GM21390 (cell line): ENCODE data around the gene GFM2.
"Not testable (repeated sequence)": the region's sequence is repeated elsewhere in the genome, so short reads cannot be mapped to it uniquely, and the experiment has no call there.

ENCODE experiments used
- ATAC-seq: cut with Tn5 transposase; IDR thresholded peaks from one replicate; pipeline ENCODE4 v1.9.1; 2021; ENCODE audit not compliant: unreplicated experiment

The GFM2 gene, protein sequence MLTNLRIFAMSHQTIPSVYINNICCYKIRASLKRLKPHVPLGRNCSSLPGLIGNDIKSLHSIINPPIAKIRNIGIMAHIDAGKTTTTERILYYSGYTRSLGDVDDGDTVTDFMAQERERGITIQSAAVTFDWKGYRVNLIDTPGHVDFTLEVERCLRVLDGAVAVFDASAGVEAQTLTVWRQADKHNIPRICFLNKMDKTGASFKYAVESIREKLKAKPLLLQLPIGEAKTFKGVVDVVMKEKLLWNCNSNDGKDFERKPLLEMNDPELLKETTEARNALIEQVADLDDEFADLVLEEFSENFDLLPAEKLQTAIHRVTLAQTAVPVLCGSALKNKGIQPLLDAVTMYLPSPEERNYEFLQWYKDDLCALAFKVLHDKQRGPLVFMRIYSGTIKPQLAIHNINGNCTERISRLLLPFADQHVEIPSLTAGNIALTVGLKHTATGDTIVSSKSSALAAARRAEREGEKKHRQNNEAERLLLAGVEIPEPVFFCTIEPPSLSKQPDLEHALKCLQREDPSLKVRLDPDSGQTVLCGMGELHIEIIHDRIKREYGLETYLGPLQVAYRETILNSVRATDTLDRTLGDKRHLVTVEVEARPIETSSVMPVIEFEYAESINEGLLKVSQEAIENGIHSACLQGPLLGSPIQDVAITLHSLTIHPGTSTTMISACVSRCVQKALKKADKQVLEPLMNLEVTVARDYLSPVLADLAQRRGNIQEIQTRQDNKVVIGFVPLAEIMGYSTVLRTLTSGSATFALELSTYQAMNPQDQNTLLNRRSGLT

DNA sequence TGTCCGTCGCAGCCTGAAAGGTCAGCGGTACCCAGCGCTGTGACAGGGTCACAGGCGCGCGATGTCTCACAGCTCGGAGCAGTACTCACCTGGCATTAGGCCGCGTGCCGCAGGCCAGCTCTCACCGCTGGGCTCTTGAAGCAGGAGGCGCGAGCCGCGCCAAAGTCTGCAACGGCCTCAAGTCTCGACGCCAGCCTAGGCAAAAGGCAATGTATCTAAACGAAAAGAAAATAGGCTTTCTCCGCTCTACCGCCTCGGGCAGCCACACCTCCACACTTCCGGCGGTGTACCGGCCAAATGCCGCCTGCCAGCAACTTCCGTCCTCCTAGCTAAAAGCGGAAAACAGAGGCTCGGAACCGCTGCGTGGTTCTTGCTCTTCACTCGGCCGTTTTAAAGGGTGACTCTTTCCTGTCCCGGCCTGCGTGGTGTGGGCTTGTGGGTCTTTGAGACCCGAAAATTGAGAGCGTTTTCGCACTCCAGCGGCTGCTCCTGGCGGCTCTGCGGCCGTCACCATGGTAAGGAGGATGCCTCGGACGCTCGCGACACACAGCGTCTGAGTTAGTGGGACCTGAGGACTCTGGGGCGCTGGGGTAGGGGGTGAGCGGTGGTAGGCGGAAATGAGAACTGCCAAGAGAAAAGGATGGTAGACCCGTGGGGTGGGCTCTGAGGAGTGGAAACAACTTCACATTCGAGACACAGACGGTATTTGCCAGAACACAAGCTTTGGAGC lies at the start of gene GFM2, which contains the start of gene NSA2:
TSS of gene GFM2 (minus strand) at position 269 of the 730 bp plus-strand sequence. CDS start 3,375 bp downstream, outside the sequence.
TSS of gene NSA2 (plus strand) at position 401 of the 730 bp plus-strand sequence. CDS start at position 513, 112 bp downstream.
- peak; percentile 93 for ATAC-seq

DNA sequence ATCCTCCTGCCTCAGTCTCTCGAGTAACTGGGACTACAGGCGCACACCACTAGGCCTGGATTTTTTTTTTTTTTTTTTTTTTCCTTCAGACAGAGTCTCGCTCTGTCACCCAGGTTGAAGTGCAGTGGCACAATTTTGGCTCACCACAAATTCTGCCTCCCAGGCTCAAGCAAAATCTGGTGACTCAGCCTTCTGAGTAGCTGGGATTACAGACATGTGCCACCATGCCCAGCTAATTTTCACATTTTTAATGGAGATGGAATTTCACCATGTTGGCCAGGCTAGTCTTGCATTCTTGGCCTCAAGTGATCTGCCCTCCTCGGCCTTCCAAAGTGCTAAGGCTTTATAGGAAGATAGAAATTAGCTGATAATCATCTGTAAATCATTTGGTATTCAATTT lies 44.0 kb upstream of the GFM2 start:
- ATAC-seq = no peak

DNA sequence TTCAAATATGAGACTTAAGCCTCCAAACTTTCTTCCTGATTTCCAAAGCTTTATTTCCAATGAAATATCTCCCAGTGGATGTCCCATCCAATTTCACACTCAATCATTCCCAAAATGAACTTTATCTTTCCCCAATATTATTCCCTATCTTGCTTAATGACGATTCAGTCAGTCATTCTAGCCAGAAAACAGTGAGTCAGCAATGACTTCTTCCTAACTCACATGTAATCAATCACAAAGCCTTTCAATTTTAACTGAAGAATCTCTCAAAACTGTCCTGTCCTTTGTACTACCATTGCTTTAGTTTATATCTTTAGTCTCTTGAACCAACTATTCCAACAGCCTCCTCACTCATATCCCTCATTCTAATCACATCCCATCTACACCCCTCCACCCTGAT lies 35.0 kb upstream of the GFM2 start:
- ATAC-seq = no peak

DNA sequence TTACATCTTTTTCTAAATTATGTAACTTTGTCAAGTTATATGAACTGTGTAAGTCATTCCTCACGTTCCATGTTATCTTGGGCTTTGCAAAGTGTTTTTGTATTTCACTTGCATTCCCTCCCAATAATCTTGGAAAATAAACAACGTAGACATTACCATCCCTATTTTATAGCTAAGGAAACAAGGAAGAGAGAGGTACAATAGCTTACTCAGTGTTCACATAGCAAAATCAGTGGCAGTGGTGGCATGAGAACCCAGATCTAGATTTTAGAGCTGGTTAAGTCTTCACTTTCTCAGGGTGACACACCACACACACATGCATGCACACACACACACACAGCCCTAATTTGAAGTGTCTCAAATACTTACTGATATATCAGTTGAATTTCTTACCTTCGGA lies 34.3 kb upstream of the GFM2 start:
- ATAC-seq = no peak

DNA sequence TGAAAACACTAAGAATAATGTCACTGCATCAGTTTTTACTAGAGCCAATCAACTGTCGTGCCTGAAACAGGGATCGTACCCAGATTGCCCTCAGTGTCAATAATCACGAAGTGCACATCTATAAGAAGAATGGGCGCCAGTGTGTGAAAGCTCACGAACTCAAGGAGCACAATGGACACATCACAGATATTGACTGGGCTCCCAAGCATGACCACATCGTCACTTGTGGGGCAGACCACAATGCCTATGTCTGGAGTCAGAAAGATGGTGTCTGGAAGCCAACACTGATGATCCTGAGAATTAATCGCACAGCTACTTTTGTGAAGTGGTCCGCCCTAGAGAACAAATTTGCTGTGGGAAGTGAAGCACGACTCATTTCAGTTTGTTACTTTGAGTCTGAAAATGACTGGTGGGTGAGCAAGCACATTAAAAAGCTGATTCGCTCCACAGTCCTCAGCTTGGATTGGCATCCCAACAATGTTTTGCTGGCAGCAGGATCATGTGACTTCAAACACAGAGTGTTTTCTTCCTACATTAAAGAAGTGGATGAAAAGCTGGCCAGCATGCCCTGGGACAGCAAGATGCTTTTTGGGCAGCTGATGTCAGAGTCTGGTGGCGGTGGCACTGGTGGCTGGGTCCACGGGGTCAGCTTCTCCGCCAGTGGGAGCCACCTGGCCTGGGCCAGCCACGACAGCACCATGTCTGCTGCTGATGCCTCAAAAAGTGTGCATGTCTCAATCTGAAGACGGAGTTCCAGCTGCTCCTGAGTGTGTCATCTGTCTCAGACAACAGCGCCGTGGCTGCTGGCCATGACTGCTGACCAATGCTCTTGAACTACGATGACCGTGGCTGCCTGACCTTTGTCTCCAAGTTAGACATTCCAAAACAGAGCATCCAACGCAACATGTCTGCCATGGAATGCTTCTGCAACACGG lies 32.3 kb upstream of the GFM2 start:
- no peak for ATAC-seq

DNA sequence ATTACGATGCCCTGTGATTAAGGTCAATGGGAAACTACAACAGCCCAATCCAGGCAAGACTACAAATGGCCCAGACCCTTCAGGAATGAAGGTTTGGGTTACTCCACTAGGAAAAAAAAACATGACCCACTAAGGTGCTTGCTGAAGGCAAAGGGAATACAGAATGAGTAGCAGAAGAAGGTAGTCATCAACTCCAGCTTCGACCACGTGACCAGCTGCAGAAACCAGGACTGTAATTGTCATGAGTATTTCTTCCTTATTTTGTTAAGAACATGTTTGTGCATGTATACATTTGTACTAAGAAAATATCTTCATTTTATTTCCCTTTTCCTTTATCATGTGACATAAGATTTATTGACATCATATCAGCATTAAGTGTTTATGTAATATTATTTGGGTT lies 24.8 kb upstream of the GFM2 start:
- not testable (repeated sequence) for ATAC-seq

DNA sequence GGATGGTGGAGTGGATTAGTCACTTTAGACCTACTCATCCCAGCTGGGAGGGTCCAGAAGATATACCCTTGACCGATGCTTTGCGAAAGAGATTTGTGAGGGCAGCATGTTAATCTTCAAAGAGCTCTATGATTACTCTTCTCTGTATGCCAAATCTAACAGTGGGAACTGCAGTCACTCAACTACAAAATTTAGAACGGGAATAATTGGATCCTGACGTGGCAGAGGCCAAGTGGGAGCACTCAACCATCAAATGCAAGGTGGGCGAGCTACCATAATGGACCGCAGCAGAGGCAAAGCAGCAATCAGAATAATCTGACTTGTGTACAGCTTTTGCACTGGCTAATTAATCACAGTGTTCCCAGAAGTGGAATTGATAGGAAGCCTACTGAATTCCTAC lies 20.5 kb upstream of the GFM2 start:
- no peak for ATAC-seq

DNA sequence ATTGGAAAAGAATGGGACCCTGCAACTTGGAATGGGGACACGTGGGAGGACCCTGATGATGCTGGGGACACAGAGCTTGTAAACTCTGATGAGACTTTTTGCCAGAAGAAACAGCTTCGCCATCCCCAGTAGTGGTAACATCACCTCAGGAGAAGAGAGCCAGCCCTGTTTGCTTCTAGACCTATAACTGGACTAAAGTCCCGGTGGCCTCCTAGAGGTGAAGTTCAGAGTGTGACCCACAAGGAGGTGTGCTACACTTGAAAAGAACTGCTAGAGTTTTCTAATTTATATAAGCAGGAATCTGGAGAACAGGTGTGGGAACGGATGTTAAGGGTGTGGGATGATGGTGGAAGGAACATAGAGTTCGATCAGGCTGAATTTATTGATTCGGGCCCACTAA lies 19.9 kb upstream of the GFM2 start:
- no peak for ATAC-seq

DNA sequence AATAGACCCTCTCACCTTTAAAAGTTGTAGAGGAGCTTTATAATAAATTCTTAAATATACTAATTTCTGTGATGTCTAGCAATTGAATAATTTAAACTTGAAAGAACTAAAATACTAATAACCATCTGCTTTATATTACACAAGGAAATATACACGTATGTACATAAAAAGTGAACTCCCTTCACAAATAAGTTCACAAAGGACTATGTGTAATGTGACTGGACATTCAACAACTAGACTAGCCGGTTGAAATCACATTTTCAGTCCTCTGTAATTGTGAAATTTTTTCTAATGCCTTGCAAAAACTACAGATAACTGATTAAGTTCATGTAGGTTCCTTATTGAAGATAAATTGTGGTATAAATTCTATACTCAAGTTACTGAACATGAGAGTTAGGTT lies 11.7 kb upstream of the GFM2 start:
- no peak for ATAC-seq

DNA sequence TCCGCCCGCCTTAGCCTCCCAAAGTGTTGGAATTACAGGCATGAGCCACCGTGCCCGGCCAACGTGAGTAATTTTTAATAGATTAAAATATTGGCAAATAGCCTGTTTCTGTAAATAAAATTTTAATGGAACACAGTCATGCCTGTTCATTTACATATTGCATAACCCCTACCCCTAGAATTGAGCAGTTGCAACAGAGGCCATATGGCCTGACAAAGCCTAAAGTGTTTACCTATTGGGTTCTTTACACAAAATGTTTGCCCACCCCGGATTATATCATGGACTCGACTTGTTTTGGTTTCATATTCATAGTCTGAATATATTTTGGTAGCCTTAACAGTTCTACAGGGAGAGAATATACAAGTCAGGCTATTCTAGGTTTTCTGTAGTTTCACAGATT lies 5.4 kb upstream of the GFM2 start:
- no peak for ATAC-seq

DNA sequence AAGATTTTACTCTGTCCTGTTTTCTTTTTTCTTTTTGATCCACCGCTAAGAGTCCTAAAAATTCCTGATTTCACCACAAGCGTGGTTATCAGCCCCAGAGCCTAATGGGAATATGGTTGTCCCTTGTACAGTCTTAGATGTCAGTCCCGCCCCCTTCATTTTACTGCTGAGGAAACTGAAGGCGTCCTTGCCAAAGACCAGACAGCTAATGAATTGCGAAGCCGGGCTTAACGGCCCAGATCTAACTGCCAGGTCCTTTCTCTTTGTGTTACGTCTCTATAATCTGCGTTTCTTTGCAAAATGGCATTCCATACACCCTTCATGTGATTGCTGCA lies 629 bp upstream of the GFM2 start:
- ATAC-seq = peak; percentile 25

DNA sequence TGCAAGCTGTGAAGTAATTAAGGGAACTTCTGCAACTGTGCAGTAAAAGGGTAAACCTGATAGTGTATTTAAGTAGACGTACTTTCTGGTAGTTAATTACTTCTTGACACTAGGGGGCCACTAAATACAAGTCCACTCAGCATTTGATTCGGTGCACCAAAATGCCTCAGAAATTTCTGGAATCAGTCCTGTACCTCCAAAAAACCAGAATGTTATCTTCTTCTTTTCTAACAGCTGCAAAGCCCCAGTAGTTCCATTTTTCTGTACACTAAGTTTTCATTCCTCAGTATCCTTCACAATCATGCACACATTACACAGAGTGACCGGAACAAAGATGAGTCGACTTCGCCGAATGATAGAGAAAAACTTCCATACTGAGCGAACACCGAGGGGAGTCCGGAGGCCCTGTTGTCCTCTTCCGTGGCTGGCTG lies 484 bp downstream of the GFM2 start:
- ATAC-seq = peak; percentile 31

DNA sequence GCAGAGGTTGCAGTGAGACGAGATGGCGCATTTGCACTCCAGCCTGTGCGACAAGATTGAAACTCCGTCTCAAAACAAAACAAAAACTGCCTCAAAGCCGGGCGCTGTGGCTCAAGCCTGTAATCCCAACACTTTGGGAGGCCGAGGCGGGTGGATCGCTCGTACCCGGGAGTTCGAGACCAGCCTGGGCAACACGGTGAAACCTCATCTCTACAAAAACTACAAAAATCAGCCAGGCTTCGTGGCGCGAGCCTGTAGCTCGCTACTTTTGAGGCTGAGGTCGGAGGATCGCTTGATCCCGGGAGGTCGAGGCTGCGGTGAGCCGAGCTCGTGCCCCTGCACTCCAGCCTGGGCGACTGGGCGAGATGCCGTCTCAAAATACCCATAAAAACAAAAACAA lies 988 bp downstream of the GFM2 start:
- no peak for ATAC-seq

DNA sequence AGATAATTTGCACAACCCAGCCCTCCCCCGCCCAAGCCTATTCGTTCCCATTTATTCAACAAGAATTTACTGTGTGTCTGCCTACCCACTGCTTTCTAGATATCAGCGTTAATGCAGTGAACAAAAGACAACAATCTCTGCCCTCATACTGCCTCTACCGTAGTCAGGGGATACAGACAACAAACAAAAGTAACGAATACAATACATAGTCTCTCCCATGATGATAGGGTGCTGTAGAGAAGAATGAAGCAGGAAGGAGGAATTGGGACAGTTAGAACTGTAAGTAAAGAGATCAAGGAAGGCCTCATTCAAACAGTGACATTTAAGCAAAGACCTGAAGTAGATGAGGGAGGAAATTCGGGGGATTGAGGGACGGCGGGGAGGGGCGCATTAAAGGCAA lies 1.7 kb downstream of the GFM2 start:
- ATAC-seq = no peak

DNA sequence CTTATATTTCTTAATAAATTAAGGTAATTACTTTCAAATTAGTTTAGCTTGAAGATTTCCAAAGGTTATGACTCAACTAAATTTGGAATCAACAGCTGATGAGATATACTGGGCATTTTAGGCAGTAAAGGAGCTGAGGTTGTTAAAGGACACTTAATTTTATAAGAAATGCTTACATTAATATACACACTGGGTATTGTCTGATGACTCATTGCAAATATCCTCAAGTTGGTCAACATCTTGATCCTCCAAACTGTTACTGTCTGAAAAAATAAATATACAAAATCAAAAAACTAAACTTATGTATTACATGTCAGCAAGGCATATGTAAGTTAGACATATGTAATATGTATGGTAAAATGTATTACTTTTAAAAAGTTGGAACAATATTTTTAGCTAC lies 3.4 kb downstream of the GFM2 start:
- no peak for ATAC-seq

DNA sequence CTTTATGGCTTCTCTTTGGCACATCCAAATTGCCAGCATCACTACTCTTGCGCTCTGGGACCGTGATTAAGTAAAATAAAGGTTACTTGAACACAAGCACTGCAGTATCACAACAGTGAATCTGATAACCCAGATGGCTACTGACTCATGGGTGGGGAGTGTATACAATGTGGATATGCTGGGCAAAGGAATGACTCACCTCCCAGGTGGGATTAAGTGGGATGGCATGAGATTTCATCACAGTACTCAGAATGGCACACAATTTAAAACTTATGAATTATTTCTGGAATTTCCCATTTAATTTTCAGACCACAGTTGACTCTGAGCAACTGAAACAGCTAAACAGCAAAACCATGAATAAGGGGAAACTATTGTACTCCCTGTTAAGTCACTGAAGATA lies 4.3 kb downstream of the GFM2 start:
- no peak for ATAC-seq

DNA sequence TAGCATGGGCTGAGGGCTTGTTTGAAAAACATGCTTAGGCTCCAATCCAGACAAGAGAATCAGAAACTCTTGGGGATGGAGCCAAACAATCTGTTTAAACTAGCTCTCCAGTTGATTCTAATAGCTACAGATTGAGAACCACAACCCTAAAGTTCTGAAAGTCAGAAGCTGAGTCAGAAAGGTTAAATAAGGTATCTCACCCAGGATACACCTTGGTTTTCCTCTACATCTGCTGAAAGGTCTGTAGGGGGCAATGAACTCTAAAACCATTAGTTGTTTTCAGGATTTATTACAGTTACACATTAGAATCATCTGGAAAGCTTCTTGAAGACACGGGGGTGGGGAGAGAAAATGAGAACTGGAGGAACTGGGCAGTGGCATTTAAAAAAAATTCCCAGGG lies 5.7 kb downstream of the GFM2 start:
- no peak for ATAC-seq

DNA sequence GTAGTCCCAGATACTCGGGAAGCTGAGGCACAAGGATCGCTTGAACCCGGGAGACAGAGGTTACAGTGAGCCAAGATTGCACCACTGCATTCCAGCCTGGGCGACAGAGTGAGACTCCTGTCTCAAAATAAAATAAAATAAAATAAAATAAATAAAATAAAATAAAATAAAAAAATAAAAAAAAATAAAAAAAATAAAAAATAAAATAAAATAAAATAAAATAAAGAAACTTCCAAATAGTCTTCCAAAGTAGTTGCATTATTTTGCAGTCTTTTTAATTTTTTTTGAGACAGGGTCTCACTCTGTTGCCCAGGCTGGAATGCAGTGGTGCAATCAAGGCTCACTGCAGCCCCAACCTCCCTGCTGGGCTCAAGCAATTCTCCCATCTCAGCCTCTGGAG lies 18.2 kb downstream of the GFM2 start:
- ATAC-seq = not testable (repeated sequence)

DNA sequence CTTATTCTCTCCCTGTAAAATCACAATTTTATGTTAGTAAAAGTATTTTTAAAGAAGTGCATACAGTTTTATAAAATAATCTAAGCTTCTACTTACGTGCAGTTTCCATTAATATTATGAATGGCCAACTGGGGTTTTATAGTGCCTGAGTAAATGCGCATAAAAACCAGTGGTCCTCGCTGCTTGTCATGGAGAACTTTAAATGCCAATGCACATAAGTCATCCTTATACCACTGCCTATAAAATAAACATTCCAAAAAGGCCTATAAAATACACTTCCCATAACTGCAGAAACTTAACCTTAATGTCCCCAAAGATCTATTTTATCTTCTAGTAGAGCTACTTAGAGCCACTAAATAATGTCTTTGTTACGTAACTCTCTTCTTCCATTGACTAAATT lies 28.5 kb downstream of the GFM2 start:
- no peak for ATAC-seq

DNA sequence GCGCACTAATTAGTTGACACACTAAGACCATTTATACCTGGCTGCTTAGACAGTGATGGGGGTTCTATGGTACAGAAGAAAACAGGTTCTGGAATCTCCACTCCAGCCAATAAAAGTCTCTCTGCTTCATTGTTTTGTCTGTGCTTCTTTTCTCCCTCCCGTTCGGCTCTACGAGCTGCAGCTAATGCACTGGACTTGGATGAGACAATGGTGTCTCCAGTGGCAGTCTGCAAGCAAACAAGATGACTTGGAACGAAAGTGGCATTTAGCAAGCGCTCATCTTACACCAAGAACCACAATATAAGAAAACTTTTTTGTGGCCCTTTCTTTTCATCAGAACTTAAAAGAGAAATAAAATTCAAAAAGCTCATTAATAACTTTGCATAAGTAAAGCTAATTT lies 30.2 kb downstream of the GFM2 start:
- no peak for ATAC-seq

DNA sequence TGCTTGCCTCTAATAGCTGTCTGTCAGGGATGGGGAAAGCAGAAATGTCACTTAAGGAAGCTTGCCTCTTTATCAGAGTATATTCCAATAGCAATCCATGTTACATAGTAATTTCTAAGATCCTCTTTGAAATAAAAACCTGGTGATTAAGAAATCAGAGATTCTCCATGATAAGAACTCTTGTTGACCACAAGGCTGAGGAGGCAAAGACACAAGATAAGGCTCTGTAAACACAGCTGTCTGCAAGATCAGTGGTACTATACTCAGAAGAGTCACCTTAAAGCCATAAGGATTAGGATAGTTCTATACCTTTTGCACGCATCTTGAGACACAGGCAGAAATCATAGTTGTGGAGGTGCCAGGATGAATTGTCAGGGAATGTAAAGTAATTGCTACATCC lies 41.6 kb downstream of the GFM2 start:
- ATAC-seq = no peak
